Tibial nerve (tissue), 4 donors: ENCODE results near the gene CEP57. TPM values are rescaled to one million over a fixed set of nuclear protein-coding genes. Genes with fewer than 3 reads are reported as not detected.

Experiments
- DNase-seq, 2 donors: peaks; one replicate each; pipeline ENCODE4 v3.0.0-alpha.2; 2019; ENCODE audit warnings: low spot score in 2 of 2
- H3K27ac ChIP-seq, 4 donors: fragments of 200-600 bp; sonication (generic) in 3 of 4; one replicate each; pipeline ENCODE4 v1.5.1; 2017 to 2019; ENCODE audit warnings: mild to moderate bottlenecking in 1 of 4
- H3K27me3 ChIP-seq, 2 donors: fragments of 200-600 bp; sonication (generic) in 1 of 2; one replicate each; pipeline versions ENCODE4 v1.5.1 to v1.6.0; 2017 to 2019
- H3K36me3 ChIP-seq, 3 donors: fragments of 200-600 bp; sonication (generic); one replicate each; pipeline ENCODE4 v1.5.1; 2018 to 2019
- H3K4me1 ChIP-seq, 4 donors: fragments of 200-600 bp; sonication (generic) in 3 of 4; one replicate each; pipeline ENCODE4 v1.5.1; 2017 to 2019
- H3K4me3 ChIP-seq, 4 donors: fragments of 200-600 bp; sonication (generic) in 3 of 4; one replicate each; pipeline ENCODE4 v1.5.1; 2017 to 2019; ENCODE audit warnings: mild to moderate bottlenecking in 1 of 4, moderate library complexity in 1 of 4
- H3K9me3 ChIP-seq, 4 donors: fragments of 200-600 bp; sonication (generic) in 3 of 4; one replicate each; pipeline ENCODE4 v1.5.1; 2017 to 2019
- CTCF ChIP-seq, 5 experiments: fragments of 200-600 bp in 3 of 5; fragments of 450-650 bp in 2 of 5; sonication (generic) in 3 of 5; IDR thresholded peaks; one replicate each; pipeline ENCODE4 v1.5.1; 2016 to 2019; ENCODE audit warnings: antibody characterized with exemption in 5 of 5, mild to moderate bottlenecking in 3 of 5, moderate library complexity in 2 of 5
- EP300 ChIP-seq, 2 donors: sonication (generic); formaldehyde crosslinking; IDR thresholded peaks; one replicate each; pipeline ENCODE4 v1.6.1; 2017; ENCODE audit warnings: antibody characterized with exemption in 2 of 2, mild to moderate bottlenecking in 1 of 2
- POLR2A ChIP-seq, 2 donors: fragments of 450-650 bp; IDR thresholded peaks; one replicate each; pipeline ENCODE4 v1.6.1; 2017; ENCODE audit warnings: antibody characterized with exemption in 2 of 2, mild to moderate bottlenecking in 2 of 2, moderate library complexity in 2 of 2
- WGBS, 2 donors: methylation state at CpG; one replicate each; pipeline ENCODE4 v1.1.5; 2018; 5-methylcytosine and 5-hydroxymethylcytosine counted together
- total RNA-seq, 4 donors: library from RNA; depleted of rRNA; stranded (reverse); fragments of >200 nt; gene quantifications; one replicate each; pipeline ENCODE4 v1.1.0, GENCODE V29; 2016

Gene CEP57
- total RNA-seq, 4 donors from 2014 or later, result 48.9 to 58.0 (median 52.1) TPM

GRCh38 chr11:95832763-95833162, 42.5 kb downstream of the CEP57 start:
- peaks cover 0 to 15% (median 0%) of the 10 kb centered on the region in 4 donors for H3K4me1 ChIP-seq
- no peaks in the 10 kb centered on the region for H3K27me3 ChIP-seq
- H3K9me3 ChIP-seq, result no peaks in the 10 kb centered on the region
- TF ChIP-seq POLR2A (IDR thresholded peaks at IDR 0.05) (no peak), CTCF (IDR thresholded peaks at IDR 0.05) (no peak)
- DNase-seq, result no peak
- no peak overlapping the region for H3K27ac ChIP-seq
- 61 to 77% methylated on average over 3 of the region's 3 CpGs for WGBS, 2 donors
- H3K4me3 ChIP-seq, result no peak overlapping the region
- peaks cover 0 to 72% (median 5%) of the 10 kb centered on the region in 3 donors for H3K36me3 ChIP-seq

GRCh38 chr11:95833378-95833777, 43.1 kb downstream of the CEP57 start:
- DNase-seq, result no peak
- Histone ChIP-seq H3K4me1 (peaks cover 0 to 15% (median 0%) of the 10 kb centered on the region in 4 donors), H3K36me3 (peaks cover 0 to 66% (median 5%) of the 10 kb centered on the region in 3 donors), H3K9me3 (no peaks in the 10 kb centered on the region), H3K4me3 (no peak overlapping the region), H3K27ac (no peak overlapping the region), H3K27me3 (no peaks in the 10 kb centered on the region)
- TF ChIP-seq POLR2A (IDR thresholded peaks at IDR 0.05), result no peak
- no peak for TF ChIP-seq EP300 (IDR thresholded peaks at IDR 0.05)
- no peak for TF ChIP-seq CTCF (IDR thresholded peaks at IDR 0.05)
- WGBS, 2 donors, result 45 to 84% methylated on average over 1 of the region's 1 CpG

- TF ChIP-seq CTCF (IDR thresholded peaks at IDR 0.05) (no peak), POLR2A (IDR thresholded peaks at IDR 0.05) (no peak), EP300 (IDR thresholded peaks at IDR 0.05) (no peak)
- no peaks in the 10 kb centered on the region for H3K9me3 ChIP-seq
- H3K36me3 ChIP-seq, result peaks cover 0 to 54% (median 5%) of the 10 kb centered on the region in 3 donors
- no peak overlapping the region for H3K4me3 ChIP-seq
- H3K27me3 ChIP-seq, result no peaks in the 10 kb centered on the region
- WGBS, 2 donors, result 43 to 53% methylated on average over 3 of the region's 3 CpGs
- no peak overlapping the region for H3K27ac ChIP-seq
- peaks cover 0 to 15% (median 0%) of the 10 kb centered on the region in 4 donors for H3K4me1 ChIP-seq
- DNase-seq, result peak in 1 of 2 donors; percentile 25
These were observed 45.1 kb downstream of the CEP57 start for GRCh38 chr11:95835351-95835750.

- 14 to 16% methylated on average over 3 of the region's 3 CpGs for WGBS, 2 donors
- no peak overlapping the region for H3K27ac ChIP-seq
- no peak overlapping the region for H3K4me3 ChIP-seq
- peaks cover 0 to 15% (median 0%) of the 10 kb centered on the region in 4 donors for H3K4me1 ChIP-seq
- no peaks in the 10 kb centered on the region for H3K9me3 ChIP-seq
- H3K36me3 ChIP-seq, result peaks cover 0 to 55% (median 5%) of the 10 kb centered on the region in 3 donors
- no peaks in the 10 kb centered on the region for H3K27me3 ChIP-seq
- TF ChIP-seq POLR2A (IDR thresholded peaks at IDR 0.05) (no peak), CTCF (IDR thresholded peaks at IDR 0.05) (peak; percentile 77 to 89 (median 85)), EP300 (IDR thresholded peaks at IDR 0.05) (peak in 1 of 2 donors; percentile 62)
- DNase-seq, result peak; percentile 38 to 67
These were observed 45.6 kb downstream of the CEP57 start for GRCh38 chr11:95835768-95836488.

GRCh38 chr11:95845167-95845566, 54.9 kb downstream of the CEP57 start:
- H3K4me1 ChIP-seq, result peaks cover 0 to 5% (median 0%) of the 10 kb centered on the region in 4 donors
- no peaks in the 10 kb centered on the region for H3K27me3 ChIP-seq
- peaks cover 0 to 42% (median 0%) of the 10 kb centered on the region in 3 donors for H3K36me3 ChIP-seq
- no peak for DNase-seq
- no peaks in the 10 kb centered on the region for H3K9me3 ChIP-seq
- no peak for TF ChIP-seq POLR2A (IDR thresholded peaks at IDR 0.05)
- no peak for TF ChIP-seq EP300 (IDR thresholded peaks at IDR 0.05)
- no peak for TF ChIP-seq CTCF (IDR thresholded peaks at IDR 0.05)
- 92 to 96% methylated on average over 1 of the region's 1 CpG for WGBS, 2 donors
- H3K4me3 ChIP-seq, result no peak overlapping the region
- H3K27ac ChIP-seq, result no peak overlapping the region
